ENCODE data around the gene RPL26.
"Not testable (repeated sequence)": the region's sequence is repeated elsewhere in the genome, so short reads cannot be mapped to it uniquely, and the experiment has no call there.

RPL26 gene

GRCh38 chr17:8373856-8374255 is 9.1 kb downstream of the RPL26 start:
- not testable (repeated sequence) for H2BK12ac ChIP-seq (ENCODE audit: low read length); H2BK5ac ChIP-seq (ENCODE audit: low read length); H3K27me3 ChIP-seq (ENCODE audit: control insufficient read depth in 3 of 3, insufficient read depth in 3 of 3, low read depth in 1 of 3, low read length in 3 of 3); H2BK120ac ChIP-seq (ENCODE audit: low read depth, low read length); H2AFZ ChIP-seq (ENCODE audit: low read length); DNase-seq (ENCODE audit: low spot score); H3K23ac ChIP-seq (ENCODE audit: low read depth, low read length, poor library complexity); H4K8ac ChIP-seq (ENCODE audit: low read depth, low read length); H3K18ac ChIP-seq (ENCODE audit: low read length); H3K27ac ChIP-seq (replicated peaks; ENCODE audit: low read length); H3K9me3 ChIP-seq (replicated peaks in 1 of 2; ENCODE audit: control insufficient read depth in 2 of 2, insufficient read depth in 1 of 2, low read depth in 1 of 2, low read length in 2 of 2); H3K4me3 ChIP-seq (ENCODE audit: low read length in 2 of 2); H3K79me1 ChIP-seq (ENCODE audit: low read depth, low read length); H3K14ac ChIP-seq (ENCODE audit: low read length); H3K4me1 ChIP-seq (ENCODE audit: control insufficient read depth in 2 of 2, insufficient read depth in 1 of 2, low read depth in 1 of 2, low read length in 2 of 2); H3K9ac ChIP-seq (ENCODE audit: low read depth, low read length, poor library complexity); H4K91ac ChIP-seq (ENCODE audit: low read depth, low read length, poor library complexity); H2BK15ac ChIP-seq (ENCODE audit: low read length); H3K4me2 ChIP-seq (ENCODE audit: insufficient read depth, low read length, poor library complexity, severe bottlenecking); H2AK5ac ChIP-seq (ENCODE audit: low read depth, low read length); H3K4ac ChIP-seq (ENCODE audit: low read length)
- H3K36me3 ChIP-seq (replicated peaks in 1 of 2; ENCODE audit: control insufficient read depth in 2 of 2, insufficient read depth in 2 of 2, low read length in 2 of 2), result peaks cover 21 to 61% of the 10 kb centered on the region in 2 donors
- WGBS, 2 donors (ENCODE audit: extremely low coverage in 2 of 2, insufficient read length in 2 of 2, insufficient replicate concordance in 1 of 2), result no CpG with 5 or more reads among the region's 26 CpGs

- H3K79me1 ChIP-seq (ENCODE audit: low read depth, low read length), result peaks cover 2% of the 10 kb centered on the region
- no CpG with 5 or more reads among the region's 7 CpGs for WGBS, 2 donors (ENCODE audit: extremely low coverage in 2 of 2, insufficient read length in 2 of 2, insufficient replicate concordance in 1 of 2)
- H2BK5ac ChIP-seq (ENCODE audit: low read length), result no peak overlapping the region
- H2AFZ ChIP-seq (ENCODE audit: low read length), result no peak overlapping the region
- H3K4me2 ChIP-seq (ENCODE audit: insufficient read depth, low read length, poor library complexity, severe bottlenecking), result no peak overlapping the region
- no peak overlapping the region for H3K14ac ChIP-seq (ENCODE audit: low read length)
- H2BK12ac ChIP-seq (ENCODE audit: low read length), result no peak overlapping the region
- no peaks in the 10 kb centered on the region for H3K27me3 ChIP-seq (ENCODE audit: control insufficient read depth in 3 of 3, insufficient read depth in 3 of 3, low read depth in 1 of 3, low read length in 3 of 3)
- no peak overlapping the region for H2BK120ac ChIP-seq (ENCODE audit: low read depth, low read length)
- H3K4me1 ChIP-seq (ENCODE audit: control insufficient read depth in 2 of 2, insufficient read depth in 1 of 2, low read depth in 1 of 2, low read length in 2 of 2), result peaks cover 3 to 6% of the 10 kb centered on the region in 2 donors
- no peak overlapping the region for H3K9ac ChIP-seq (ENCODE audit: low read depth, low read length, poor library complexity)
- no peak overlapping the region for H3K27ac ChIP-seq (replicated peaks; ENCODE audit: low read length)
- no peak overlapping the region for H3K4me3 ChIP-seq (ENCODE audit: low read length in 2 of 2)
- no peak overlapping the region for H3K18ac ChIP-seq (ENCODE audit: low read length)
- no peak for DNase-seq (ENCODE audit: low spot score)
- H2BK15ac ChIP-seq (ENCODE audit: low read length), result no peak overlapping the region
- no peak overlapping the region for H4K8ac ChIP-seq (ENCODE audit: low read depth, low read length)
- no peaks in the 10 kb centered on the region for H3K9me3 ChIP-seq (replicated peaks in 1 of 2; ENCODE audit: control insufficient read depth in 2 of 2, insufficient read depth in 1 of 2, low read depth in 1 of 2, low read length in 2 of 2)
- H2AK5ac ChIP-seq (ENCODE audit: low read depth, low read length), result no peak overlapping the region
- no peak overlapping the region for H4K91ac ChIP-seq (ENCODE audit: low read depth, low read length, poor library complexity)
- no peak overlapping the region for H3K4ac ChIP-seq (ENCODE audit: low read length)
- H3K36me3 ChIP-seq (replicated peaks in 1 of 2; ENCODE audit: control insufficient read depth in 2 of 2, insufficient read depth in 2 of 2, low read length in 2 of 2), result peaks cover 14 to 57% of the 10 kb centered on the region in 2 donors
- H3K23ac ChIP-seq (ENCODE audit: low read depth, low read length, poor library complexity), result no peak overlapping the region
These were observed 10.6 kb downstream of the RPL26 start for GRCh38 chr17:8372422-8372821.

- peaks cover 3 to 4% of the 10 kb centered on the region in 2 donors for H3K4me1 ChIP-seq (ENCODE audit: control insufficient read depth in 2 of 2, insufficient read depth in 1 of 2, low read depth in 1 of 2, low read length in 2 of 2)
- H3K4ac ChIP-seq (ENCODE audit: low read length), result no peak overlapping the region
- no peaks in the 10 kb centered on the region for H3K9me3 ChIP-seq (replicated peaks in 1 of 2; ENCODE audit: control insufficient read depth in 2 of 2, insufficient read depth in 1 of 2, low read depth in 1 of 2, low read length in 2 of 2)
- H2BK12ac ChIP-seq (ENCODE audit: low read length), result no peak overlapping the region
- H3K9ac ChIP-seq (ENCODE audit: low read depth, low read length, poor library complexity), result no peak overlapping the region
- H2AFZ ChIP-seq (ENCODE audit: low read length), result no peak overlapping the region
- no peak for DNase-seq (ENCODE audit: low spot score)
- H2BK120ac ChIP-seq (ENCODE audit: low read depth, low read length), result no peak overlapping the region
- no peak overlapping the region for H2AK5ac ChIP-seq (ENCODE audit: low read depth, low read length)
- H4K91ac ChIP-seq (ENCODE audit: low read depth, low read length, poor library complexity), result no peak overlapping the region
- H3K27me3 ChIP-seq (ENCODE audit: control insufficient read depth in 3 of 3, insufficient read depth in 3 of 3, low read depth in 1 of 3, low read length in 3 of 3), result no peaks in the 10 kb centered on the region
- no peak overlapping the region for H3K4me2 ChIP-seq (ENCODE audit: insufficient read depth, low read length, poor library complexity, severe bottlenecking)
- H2BK5ac ChIP-seq (ENCODE audit: low read length), result no peak overlapping the region
- WGBS, 2 donors (ENCODE audit: extremely low coverage in 2 of 2, insufficient read length in 2 of 2, insufficient replicate concordance in 1 of 2), result no CpG with 5 or more reads among the region's 4 CpGs
- H3K27ac ChIP-seq (replicated peaks; ENCODE audit: low read length), result no peak overlapping the region
- peaks cover 2% of the 10 kb centered on the region for H3K79me1 ChIP-seq (ENCODE audit: low read depth, low read length)
- H3K14ac ChIP-seq (ENCODE audit: low read length), result no peak overlapping the region
- no peak overlapping the region for H3K18ac ChIP-seq (ENCODE audit: low read length)
- H2BK15ac ChIP-seq (ENCODE audit: low read length), result no peak overlapping the region
- no peak overlapping the region for H4K8ac ChIP-seq (ENCODE audit: low read depth, low read length)
- H3K4me3 ChIP-seq (ENCODE audit: low read length in 2 of 2), result no peak overlapping the region
- no peak overlapping the region for H3K23ac ChIP-seq (ENCODE audit: low read depth, low read length, poor library complexity)
- peaks cover 14 to 54% of the 10 kb centered on the region in 2 donors for H3K36me3 ChIP-seq (replicated peaks in 1 of 2; ENCODE audit: control insufficient read depth in 2 of 2, insufficient read depth in 2 of 2, low read length in 2 of 2)
These were observed 11.2 kb downstream of the RPL26 start for GRCh38 chr17:8371786-8372185.

GRCh38 chr17:8369944-8370343 is 13.0 kb downstream of the RPL26 start:
- Histone ChIP-seq H2BK120ac (ENCODE audit: low read depth, low read length) (no peak overlapping the region), H3K4me3 (ENCODE audit: low read length in 2 of 2) (no peak overlapping the region), H3K4ac (ENCODE audit: low read length) (no peak overlapping the region), H2BK5ac (ENCODE audit: low read length) (no peak overlapping the region), H3K9me3 (replicated peaks in 1 of 2; ENCODE audit: control insufficient read depth in 2 of 2, insufficient read depth in 1 of 2, low read depth in 1 of 2, low read length in 2 of 2) (no peaks in the 10 kb centered on the region), H2BK15ac (ENCODE audit: low read length) (no peak overlapping the region), H3K4me2 (ENCODE audit: insufficient read depth, low read length, poor library complexity, severe bottlenecking) (no peak overlapping the region), H3K27me3 (ENCODE audit: control insufficient read depth in 3 of 3, insufficient read depth in 3 of 3, low read depth in 1 of 3, low read length in 3 of 3) (no peaks in the 10 kb centered on the region), H3K18ac (ENCODE audit: low read length) (no peak overlapping the region), H3K36me3 (replicated peaks in 1 of 2; ENCODE audit: control insufficient read depth in 2 of 2, insufficient read depth in 2 of 2, low read length in 2 of 2) (peaks cover 14 to 52% of the 10 kb centered on the region in 2 donors), H2AK5ac (ENCODE audit: low read depth, low read length) (no peak overlapping the region), H3K79me1 (ENCODE audit: low read depth, low read length) (peaks cover 1% of the 10 kb centered on the region), H3K9ac (ENCODE audit: low read depth, low read length, poor library complexity) (no peak overlapping the region), H3K27ac (replicated peaks; ENCODE audit: low read length) (no peak overlapping the region), H3K4me1 (ENCODE audit: control insufficient read depth in 2 of 2, insufficient read depth in 1 of 2, low read depth in 1 of 2, low read length in 2 of 2) (no peaks in the 10 kb centered on the region), H4K8ac (ENCODE audit: low read depth, low read length) (no peak overlapping the region), H3K14ac (ENCODE audit: low read length) (no peak overlapping the region), H4K91ac (ENCODE audit: low read depth, low read length, poor library complexity) (no peak overlapping the region), H2BK12ac (ENCODE audit: low read length) (no peak overlapping the region), H3K23ac (ENCODE audit: low read depth, low read length, poor library complexity) (no peak overlapping the region), H2AFZ (ENCODE audit: low read length) (no peak overlapping the region)
- WGBS, 2 donors (ENCODE audit: extremely low coverage in 2 of 2, insufficient read length in 2 of 2, insufficient replicate concordance in 1 of 2), result no CpG with 5 or more reads among the region's 8 CpGs
- DNase-seq (ENCODE audit: low spot score), result no peak

Data from neuronal stem cell (in vitro differentiated cells).